Activated CD8-positive, alpha-beta memory T cell treated with anti-CD3 and anti-CD28 coated beads for 48 hours (primary cell): ENCODE results near the gene COQ9.
A peak's percentile ranks its signal among the peaks of the same experiment; 100 is the strongest.
"Not testable (repeated sequence)": the region's sequence is repeated elsewhere in the genome, so short reads cannot be mapped to it uniquely, and the experiment has no call there.

Experiments
- DNase-seq, 3 experiments: peaks; one replicate each; pipeline ENCODE4 v3.0.0-alpha.2; 2020; ENCODE audit warnings: low read depth in 2 of 3, low spot score in 2 of 3

The COQ9 gene

DNA sequence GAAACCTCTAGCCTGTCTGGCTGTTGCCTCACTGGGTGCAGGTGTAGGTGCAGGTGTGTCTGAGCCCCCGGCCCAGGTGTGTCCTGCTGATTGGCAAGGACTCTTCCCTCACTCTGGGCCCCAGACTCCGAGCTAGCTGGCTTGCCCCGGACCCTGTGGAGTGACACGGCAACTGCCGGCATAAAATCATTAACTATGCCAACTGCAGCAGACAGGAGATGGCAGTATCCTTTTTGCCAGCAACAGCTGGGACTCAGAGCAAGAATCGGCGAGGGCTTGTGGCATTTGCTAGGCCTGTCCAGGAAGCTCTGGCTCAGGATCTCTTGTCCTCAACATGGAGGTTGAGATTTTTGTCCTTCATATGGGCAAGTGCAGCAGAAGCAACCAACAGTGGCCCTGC lies 20.9 kb upstream of the COQ9 start:
- no peak for DNase-seq

DNA sequence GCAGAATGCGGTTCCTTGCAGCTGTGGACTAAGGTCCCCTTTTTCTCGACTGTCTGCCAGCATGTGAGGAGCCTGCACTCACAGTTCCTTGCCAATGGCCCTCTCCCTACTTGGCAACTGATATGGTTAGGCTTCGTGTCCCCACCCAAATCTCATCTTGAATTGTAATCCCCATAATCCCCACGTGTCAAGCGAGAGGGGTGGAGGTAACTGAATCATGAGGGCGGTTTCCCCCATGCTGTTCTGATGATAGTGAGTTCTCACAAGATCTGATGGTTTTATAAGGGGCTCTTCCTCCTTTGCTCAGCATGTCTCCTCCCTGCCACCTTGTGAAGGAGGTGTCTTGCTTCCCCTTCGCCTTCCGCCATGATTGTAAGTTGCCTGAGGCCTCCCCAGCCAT lies 20.0 kb upstream of the COQ9 start:
- DNase-seq: no peak

DNA sequence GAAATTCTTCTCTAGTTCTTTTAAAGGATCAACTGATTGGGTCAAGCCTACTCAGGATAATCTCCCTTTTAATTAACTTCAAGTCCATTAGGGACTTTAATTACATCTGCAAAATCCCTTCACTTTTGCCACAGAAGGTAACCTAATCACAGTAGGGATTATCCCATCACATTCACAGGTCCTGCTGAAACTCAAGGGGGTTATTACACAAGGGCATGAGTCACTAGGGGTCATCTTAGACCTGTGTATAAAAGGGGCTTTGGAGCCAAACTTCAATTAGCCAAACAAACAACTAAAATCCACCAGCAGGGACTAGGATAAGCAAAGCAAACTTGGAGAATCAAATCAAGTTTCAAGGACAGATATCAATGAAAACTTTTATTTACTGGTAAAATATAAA lies 19.5 kb upstream of the COQ9 start:
- DNase-seq: no peak

- no peak for DNase-seq
Observed at GRCh38 chr16:57430955-57431354, 16.3 kb upstream of the COQ9 start.

GRCh38 chr16:57432505-57432904 lies 14.8 kb upstream of the COQ9 start:
- no peak for DNase-seq

GRCh38 chr16:57432989-57433388 lies 14.3 kb upstream of the COQ9 start:
- DNase-seq: no peak

DNA sequence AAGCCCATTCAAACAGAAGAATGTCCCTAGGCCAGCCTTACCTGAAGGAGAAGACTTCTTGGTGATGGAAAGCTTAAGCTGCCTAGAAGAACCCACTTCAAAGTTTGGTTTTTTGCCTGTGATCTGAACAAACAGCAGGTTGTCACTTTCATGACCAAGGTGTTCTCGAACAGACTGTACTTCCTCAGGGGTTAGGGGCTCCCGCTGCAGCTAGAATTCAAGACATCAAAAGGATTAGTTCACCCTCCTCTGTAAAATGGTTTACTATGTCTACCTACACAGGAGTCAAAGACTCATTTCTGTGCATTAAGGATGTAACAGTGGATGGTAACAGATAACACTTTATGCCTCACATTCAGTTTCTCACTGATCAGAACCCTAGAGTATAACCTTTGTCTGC lies 13.3 kb upstream of the COQ9 start:
- DNase-seq: no peak

DNA sequence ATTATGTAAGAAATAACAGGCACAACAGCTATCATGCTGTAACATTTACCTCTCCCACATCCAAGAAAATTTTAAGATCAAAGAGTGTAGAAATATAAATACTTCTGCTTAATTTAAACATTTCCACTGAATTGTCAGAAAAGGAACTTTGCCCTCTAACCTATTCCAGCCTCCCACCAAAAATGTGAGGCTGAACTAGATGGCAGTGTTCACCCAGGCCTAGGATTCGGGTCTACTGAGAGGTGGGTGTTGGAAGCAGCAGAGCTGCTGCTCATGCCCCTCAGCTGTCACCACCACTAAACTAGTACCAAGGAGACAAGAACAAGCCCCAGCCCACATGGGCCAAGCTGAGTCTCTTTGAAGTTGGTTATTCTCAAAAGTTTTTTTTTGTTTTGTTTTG lies 11.4 kb upstream of the COQ9 start:
- DNase-seq: no peak

DNA sequence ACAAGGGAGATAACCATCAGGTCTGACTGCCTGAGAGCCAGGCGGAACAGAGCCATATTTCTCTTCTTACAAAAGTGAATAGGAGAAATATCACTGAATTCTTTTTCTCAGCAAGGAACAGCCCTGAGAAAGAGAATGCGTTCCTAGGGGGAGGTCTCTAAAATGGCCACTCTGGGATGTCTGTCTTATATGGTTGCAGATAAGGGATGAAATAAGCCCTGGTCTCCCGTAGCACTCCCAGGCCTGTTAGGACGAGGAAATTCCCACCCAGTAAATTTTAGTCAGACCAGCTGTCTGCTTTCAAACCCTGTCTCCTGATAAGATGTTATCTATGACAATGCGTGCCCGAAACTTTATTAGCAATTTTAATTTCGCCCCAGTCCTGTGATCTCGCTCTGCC lies 7.3 kb upstream of the COQ9 start:
- DNase-seq: not testable (repeated sequence)

GRCh38 chr16:57440551-57440950 lies 6.7 kb upstream of the COQ9 start:
- not testable (repeated sequence) for DNase-seq

DNA sequence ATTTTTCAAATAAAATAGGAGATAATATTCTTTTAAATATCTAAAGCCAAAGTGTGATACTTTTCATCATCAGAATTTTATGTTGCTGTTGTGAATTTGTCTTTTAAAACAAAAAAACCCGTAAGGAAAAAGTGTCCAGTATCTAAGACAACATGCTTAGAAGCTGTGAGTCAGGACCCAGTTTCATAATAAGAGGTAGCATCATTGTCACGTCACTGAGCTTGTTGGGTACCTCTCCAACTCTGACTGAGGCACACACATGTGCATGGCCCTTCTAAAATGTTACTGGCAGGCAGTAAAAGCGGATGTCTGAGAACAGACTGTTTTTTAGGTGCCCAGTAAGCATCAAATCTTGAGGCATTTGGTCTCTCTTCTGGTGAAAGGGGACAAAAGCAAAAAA lies 2.6 kb upstream of the COQ9 start:
- no peak for DNase-seq

GRCh38 chr16:57445510-57445909 lies 1.8 kb upstream of the COQ9 start:
- no peak for DNase-seq

- peak in 1 of 3 experiments; percentile 13 for DNase-seq
Observed at GRCh38 chr16:57446531-57447185, 621 bp upstream of the COQ9 start.

DNA sequence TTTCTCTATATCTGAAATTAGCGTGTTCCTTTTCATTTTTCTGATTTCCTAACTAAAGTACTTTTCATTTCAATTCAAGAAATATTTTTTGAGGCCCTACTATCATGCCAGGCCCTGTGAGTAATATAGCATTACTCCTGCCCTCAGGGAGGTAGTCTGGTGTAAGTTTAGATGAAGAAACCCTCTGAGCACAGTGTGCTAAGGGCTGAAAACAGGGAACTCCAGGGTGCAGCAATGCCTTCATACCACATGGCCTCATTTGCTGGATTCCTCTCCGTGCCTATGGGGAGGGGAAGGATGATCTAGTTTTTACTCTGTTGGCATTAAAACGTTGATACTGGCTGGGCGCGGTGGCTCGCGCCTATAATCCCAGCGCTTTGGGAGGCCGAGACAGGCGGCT lies 4.7 kb downstream of the COQ9 start:
- no peak for DNase-seq

DNA sequence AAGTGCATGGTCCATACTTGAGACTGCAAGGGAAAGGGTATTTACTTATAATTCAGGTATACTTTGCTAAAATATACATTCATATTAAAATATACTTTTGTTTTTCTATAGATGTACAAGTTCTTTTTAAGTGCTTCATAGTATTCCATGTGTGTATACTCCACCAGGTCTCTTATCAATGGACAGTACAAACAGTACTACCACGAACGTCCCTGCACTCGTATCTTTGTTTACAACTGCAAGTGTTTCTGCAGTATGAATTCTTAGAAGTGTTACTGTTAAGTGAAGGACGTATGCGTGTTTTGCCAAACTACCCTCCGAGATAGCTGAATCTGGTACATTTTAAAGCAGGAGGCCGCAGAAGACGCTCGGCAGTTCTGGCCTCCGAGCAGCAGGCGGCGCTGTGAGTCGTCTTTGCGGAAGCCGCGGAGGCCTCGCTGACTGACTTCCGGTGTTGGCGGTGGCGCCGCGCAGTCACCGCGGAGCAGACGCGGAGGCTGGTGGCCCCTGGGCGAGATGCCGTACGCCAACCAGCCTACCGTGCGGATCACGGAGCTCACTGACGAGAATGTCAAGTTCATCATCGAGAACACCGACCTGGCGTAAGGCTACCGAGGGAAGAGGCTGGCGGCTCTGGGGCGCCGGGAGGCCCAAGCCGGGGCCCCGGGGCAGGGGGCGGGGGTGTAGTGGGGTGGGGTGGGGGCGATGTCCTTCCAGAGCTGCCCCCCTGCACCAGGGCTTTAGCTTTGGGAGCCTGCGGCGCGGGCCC lies 15.1 kb downstream of the COQ9 start, which contains the start of gene POLR2C:
Gene POLR2C (plus strand): TSS at position 471 of the 769 bp plus-strand sequence. CDS start 46 bp downstream, at position 517.
- DNase-seq: peak; percentile 83 to 98 (median 89)

DNA sequence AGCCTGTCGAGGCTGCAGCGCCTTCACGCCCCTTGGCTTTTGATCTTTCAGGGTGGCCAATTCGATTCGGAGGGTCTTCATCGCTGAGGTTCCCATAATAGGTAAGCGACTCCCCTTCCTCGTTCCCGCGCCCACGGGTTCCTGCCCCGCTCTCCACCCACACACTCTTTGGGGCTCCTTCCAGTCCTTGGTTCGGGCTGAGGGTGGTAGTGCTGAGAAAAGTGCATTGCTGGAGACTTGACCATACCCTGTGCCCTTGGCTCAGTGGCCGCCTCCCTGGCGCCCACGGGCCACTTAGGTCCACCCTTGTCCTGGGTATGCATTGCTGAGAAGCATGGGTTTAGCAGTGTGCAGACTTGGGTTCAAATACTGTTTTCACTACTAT lies 15.7 kb downstream of the COQ9 start:
- no peak for DNase-seq

DNA sequence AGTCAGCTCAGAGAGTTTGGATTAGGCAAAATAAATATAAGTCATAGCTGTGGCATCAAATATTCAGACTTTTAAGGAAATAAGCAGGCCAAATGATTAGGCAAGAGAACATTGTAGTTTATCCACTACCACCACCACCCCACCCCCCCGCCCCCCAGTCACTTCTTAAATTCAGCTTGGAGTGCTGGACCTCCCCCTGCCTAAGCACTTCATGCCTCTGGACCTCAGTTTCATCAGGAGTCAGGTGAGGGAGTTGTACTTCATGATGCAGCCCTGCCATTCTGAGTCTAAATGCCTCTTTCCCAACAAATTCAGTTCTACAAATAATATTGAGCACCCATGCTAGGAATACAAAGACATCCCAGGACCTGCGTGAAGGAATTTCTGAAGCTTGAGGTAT lies 17.2 kb downstream of the COQ9 start:
- no peak for DNase-seq

DNA sequence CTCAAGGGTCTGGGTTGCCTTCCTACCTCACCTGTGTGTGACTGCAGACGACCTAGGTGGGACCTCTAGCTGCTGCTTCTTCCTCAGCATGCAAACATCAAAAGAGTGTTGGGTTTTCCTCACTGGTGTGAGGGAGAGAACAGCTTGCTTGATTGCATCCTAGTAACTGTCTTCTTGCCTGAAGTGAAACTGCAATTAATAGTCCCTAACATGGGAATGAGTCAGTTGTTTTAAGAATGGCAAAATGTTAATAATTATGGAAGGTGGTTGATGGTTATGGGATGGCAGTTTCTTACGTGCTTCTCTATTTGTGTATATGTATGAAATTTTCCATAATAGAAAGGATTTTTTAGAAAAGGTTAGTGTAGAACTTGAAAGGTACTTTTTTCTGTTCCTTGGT lies 21.1 kb downstream of the COQ9 start:
- no peak for DNase-seq

- no peak for DNase-seq
Observed at GRCh38 chr16:57469046-57469445, 21.8 kb downstream of the COQ9 start.

- no peak for DNase-seq
Observed at GRCh38 chr16:57469917-57470470, 22.7 kb downstream of the COQ9 start.

DNA sequence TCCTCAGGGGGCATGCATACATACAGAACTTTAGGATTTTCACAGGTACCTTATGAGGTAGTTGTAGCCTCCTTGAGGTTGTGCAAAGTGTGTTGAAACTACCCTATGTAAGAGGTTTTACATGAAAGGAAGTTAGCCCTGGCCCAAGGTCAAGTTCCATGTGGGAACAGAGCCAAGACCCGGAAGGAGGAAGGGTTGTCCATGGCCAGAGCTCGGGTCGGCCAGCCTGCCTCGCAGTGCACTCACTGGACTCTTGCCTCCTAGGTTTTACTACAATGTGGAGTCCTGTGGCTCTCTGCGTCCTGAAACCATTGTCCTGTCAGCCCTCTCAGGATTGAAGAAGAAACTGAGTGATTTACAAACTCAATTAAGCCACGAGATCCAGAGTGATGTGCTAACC lies 23.4 kb downstream of the COQ9 start:
- no peak for DNase-seq

- no peak for DNase-seq
Observed at GRCh38 chr16:57471209-57471608, 23.9 kb downstream of the COQ9 start.
